Caco-2 (cell line): ENCODE data around the gene ERVV-1. TPM values are rescaled to one million over a fixed set of nuclear protein-coding genes. Genes with fewer than 3 reads are reported as not detected.
A peak's percentile ranks its signal among the peaks of the same experiment; 100 is the strongest.

Source experiments
- BruUV-seq: library from RNA; stranded (reverse); fragments of 400-500 nt; replicated peaks from 2 replicates; lab custom pipeline; 2021; lab: Mats Ljungman, UMichigan
- CTCF ChIA-PET: fragments of 300-600 bp; sonication (Branson Sonifier 250); formaldehyde crosslinking; loops from one replicate; lab custom pipeline; 2022; ENCODE audit warnings: antibody characterized with exemption; lab: Charles Lee
- POLR2A ChIA-PET: fragments of 300-600 bp; sonication (Branson Sonifier 250); formaldehyde crosslinking; loops from one replicate; lab custom pipeline; 2022; ENCODE audit warnings: antibody characterized with exemption; lab: Charles Lee
- DNase-seq, 2 experiments: peaks; one replicate each; pipeline versions ENCODE4 v3.0.0 to v3.0.0-alpha.2; 2020 to 2022
- H3K27me3 ChIP-seq: replicated peaks from 2 replicates; pipeline ENCODE4 v1.6.0; 2011; ENCODE audit warnings: low read length; ENCODE audit not compliant: control insufficient read depth, insufficient read depth
- H3K36me3 ChIP-seq: 2 replicates; pipeline ENCODE4 v1.5.1; 2011; ENCODE audit warnings: low read length; ENCODE audit not compliant: control insufficient read depth, insufficient read depth
- H3K4me1 ChIP-seq: fragments of 250-450 bp; sonication (Bioruptor Pico); 2 replicates; pipeline ENCODE4 v1.5.1; 2020; ENCODE audit warnings: mild to moderate bottlenecking
- H3K4me3 ChIP-seq: 2 replicates; pipeline ENCODE4 v1.5.1; 2011; ENCODE audit warnings: low read depth, mild to moderate bottlenecking, control low read depth, low read length
- H3K9me3 ChIP-seq: fragments of 250-450 bp; sonication (Bioruptor Pico); 2 replicates; pipeline ENCODE4 v1.5.1; 2020; ENCODE audit warnings: mild to moderate bottlenecking, moderate library complexity
- H3K27ac Mint-ChIP-seq: one replicate; pipeline ENCODE4 v1.8.0; 2022; ENCODE audit warnings: mixed read lengths; ENCODE audit not compliant: unreplicated experiment
- H3K27me3 Mint-ChIP-seq: one replicate; pipeline ENCODE4 v1.8.0; 2022; ENCODE audit warnings: mixed read lengths; ENCODE audit not compliant: insufficient read depth, unreplicated experiment
- H3K36me3 Mint-ChIP-seq: one replicate; pipeline ENCODE4 v1.8.0; 2022; ENCODE audit warnings: mild to moderate bottlenecking, mixed read lengths; ENCODE audit not compliant: insufficient read depth, unreplicated experiment
- H3K4me1 Mint-ChIP-seq: one replicate; pipeline ENCODE4 v1.8.0; 2022; ENCODE audit warnings: low read depth, mixed read lengths; ENCODE audit not compliant: unreplicated experiment
- H3K4me3 Mint-ChIP-seq: one replicate; pipeline ENCODE4 v1.8.0; 2022; ENCODE audit warnings: mild to moderate bottlenecking, moderate library complexity, mixed read lengths; ENCODE audit not compliant: unreplicated experiment
- H3K9me3 Mint-ChIP-seq: one replicate; pipeline ENCODE4 v1.8.0; 2022; ENCODE audit warnings: mixed read lengths; ENCODE audit not compliant: unreplicated experiment
- CTCF ChIP-seq, 2 experiments: fragments of 200-600 bp in 1 of 2; IDR thresholded peaks; 1 replicate in 1 of 2; 2 replicates in 1 of 2; pipeline versions ENCODE4 v1.5.1 to v1.8.0; 2011 to 2022; ENCODE audit warnings: antibody characterized with exemption in 1 of 2, control low read depth in 1 of 2, inconsistent platforms in 1 of 2, low read depth in 1 of 2, low read length in 1 of 2, mild to moderate bottlenecking in 1 of 2, moderate library complexity in 1 of 2; ENCODE audit not compliant: insufficient read depth in 1 of 2, severe bottlenecking in 1 of 2, unreplicated experiment in 1 of 2
- intact Hi-C: fragments of 100-400 bp; cut with micrococcal nuclease; formaldehyde crosslinking; loops from one replicate; pipeline ENCODE4 v1.10.0; 2022; ENCODE audit not compliant: unreplicated experiment
- total RNA-seq: library from RNA; stranded (reverse); gene quantifications from 2 replicates; pipeline ENCODE4 v1.2.3, GENCODE V29; 2022

Gene ERVV-1
- total RNA-seq, 1 experiment from 2014 or later: not detected

DNA sequence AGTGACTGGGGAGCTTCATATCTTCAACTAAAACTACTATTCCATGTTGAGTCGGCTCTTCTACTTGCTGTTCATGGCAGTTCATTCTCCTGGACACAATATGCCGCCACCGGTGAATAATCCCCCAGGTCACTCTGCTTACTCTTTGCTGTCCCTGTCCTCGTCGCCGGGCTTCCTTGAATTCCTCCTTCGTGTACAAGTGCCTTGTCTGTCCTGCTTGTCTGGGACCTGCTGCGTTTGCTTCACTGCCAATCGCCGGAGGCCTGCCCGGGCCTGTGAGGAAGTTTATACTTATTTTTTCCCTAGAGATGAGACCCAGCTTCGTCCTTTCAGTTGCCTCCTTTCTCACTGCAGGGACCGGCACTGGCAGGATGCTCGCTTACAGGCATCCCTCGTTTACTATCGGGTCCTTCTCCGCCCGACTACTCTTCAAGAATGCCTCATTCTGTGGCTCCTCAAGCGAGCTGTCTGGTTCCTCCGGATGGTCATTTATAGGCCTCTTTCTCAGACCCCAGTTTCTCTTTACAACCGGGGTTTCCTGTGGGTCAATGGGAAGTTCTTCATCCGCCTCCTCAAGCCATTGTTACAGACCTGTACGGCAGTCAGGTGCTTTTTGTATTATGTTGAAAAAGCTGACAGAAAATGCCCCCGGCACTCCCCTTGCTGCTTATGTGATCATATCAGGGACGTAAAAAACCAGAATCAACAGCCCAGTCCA is 5.5 kb upstream of the ERVV-1 start:
- ChIA-PET CTCF (no interaction called here), POLR2A (no interaction called here)
- Mint-ChIP-seq H3K4me1 (no peaks in the 10 kb centered on the region), H3K27me3 (no peaks in the 10 kb centered on the region), H3K9me3 (peaks cover 16% of the 10 kb centered on the region), H3K36me3 (no peaks in the 10 kb centered on the region), H3K4me3 (peak overlapping the region; percentile 18), H3K27ac (no peak overlapping the region)
- no peaks in the 10 kb centered on the region for H3K4me1 ChIP-seq
- no TSS peak for BruUV-seq
- no peak overlapping the region for H3K4me3 ChIP-seq
- H3K27me3 ChIP-seq: no peaks in the 10 kb centered on the region
- intact Hi-C loops: no loop called here
- H3K36me3 ChIP-seq: no peaks in the 10 kb centered on the region
- DNase-seq: no peak
- H3K9me3 ChIP-seq: peaks cover 20% of the 10 kb centered on the region
- no peak for TF ChIP-seq CTCF (IDR thresholded peaks at IDR 0.05; ENCODE audit: insufficient read depth in 1 of 2, low read depth in 1 of 2, low read length in 1 of 2, severe bottlenecking in 1 of 2, unreplicated experiment in 1 of 2)

DNA sequence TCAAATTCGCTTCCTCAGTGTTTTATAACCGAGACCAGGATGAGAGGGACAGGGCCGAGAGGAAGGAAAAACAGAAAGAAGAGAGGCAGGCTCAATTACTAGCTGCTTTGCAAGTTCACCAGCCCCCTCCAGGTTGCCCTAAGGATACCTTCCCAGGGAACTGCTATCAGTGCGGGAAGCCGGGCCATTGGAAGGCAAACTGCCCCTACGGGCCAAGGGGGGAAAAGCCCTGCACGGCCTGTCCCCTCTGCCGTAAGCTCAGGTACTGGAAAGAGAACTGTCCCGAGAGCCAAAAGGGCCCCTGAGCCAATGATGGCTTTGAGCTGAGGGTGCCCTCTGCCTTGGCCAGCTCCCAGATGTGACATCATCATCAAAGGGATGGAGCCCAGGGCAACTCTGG is 3.2 kb upstream of the ERVV-1 start:
- Mint-ChIP-seq H3K27me3 (no peaks in the 10 kb centered on the region), H3K4me1 (no peaks in the 10 kb centered on the region), H3K27ac (no peak overlapping the region), H3K9me3 (peaks cover 22% of the 10 kb centered on the region), H3K36me3 (no peaks in the 10 kb centered on the region), H3K4me3 (no peak overlapping the region)
- Histone ChIP-seq H3K36me3 (no peaks in the 10 kb centered on the region), H3K4me1 (no peaks in the 10 kb centered on the region), H3K4me3 (no peak overlapping the region), H3K27me3 (no peaks in the 10 kb centered on the region), H3K9me3 (peaks cover 24% of the 10 kb centered on the region)
- TF ChIP-seq CTCF (IDR thresholded peaks at IDR 0.05; ENCODE audit: insufficient read depth in 1 of 2, low read depth in 1 of 2, low read length in 1 of 2, severe bottlenecking in 1 of 2, unreplicated experiment in 1 of 2): no peak
- DNase-seq: no peak
- ChIA-PET POLR2A (no interaction called here), CTCF (no interaction called here)
- no TSS peak for BruUV-seq
- intact Hi-C loops: no loop called here

- no peaks in the 10 kb centered on the region for H3K36me3 ChIP-seq
- no peaks in the 10 kb centered on the region for H3K27me3 ChIP-seq
- DNase-seq: no peak
- Mint-ChIP-seq H3K4me3 (no peak overlapping the region), H3K36me3 (no peaks in the 10 kb centered on the region), H3K9me3 (peaks cover 27% of the 10 kb centered on the region), H3K27me3 (no peaks in the 10 kb centered on the region), H3K4me1 (no peaks in the 10 kb centered on the region), H3K27ac (no peak overlapping the region)
- ChIA-PET POLR2A (no interaction called here), CTCF (no interaction called here)
- no peaks in the 10 kb centered on the region; the same call in 1 of the 2 replicates for H3K4me1 ChIP-seq
- H3K9me3 ChIP-seq: peaks cover 33% of the 10 kb centered on the region; the same call in 1 of the 2 replicates
- intact Hi-C loops: no loop called here
- no peak overlapping the region for H3K4me3 ChIP-seq
- BruUV-seq: no TSS peak
- TF ChIP-seq CTCF (IDR thresholded peaks at IDR 0.05; ENCODE audit: insufficient read depth in 1 of 2, low read depth in 1 of 2, low read length in 1 of 2, severe bottlenecking in 1 of 2, unreplicated experiment in 1 of 2): no peak
Measured at GRCh38 chr19:53012006-53012405, 1.7 kb upstream of the ERVV-1 start.
